ENCODE data around the gene ABCC1. TPM values are rescaled to one million over a fixed set of nuclear protein-coding genes. Genes with fewer than 3 reads are reported as not detected.
"Not testable (repeated sequence)": the region's sequence is repeated elsewhere in the genome, so short reads cannot be mapped to it uniquely, and the experiment has no call there.

Gene ABCC1
- total RNA-seq, 1 experiment from 2014 or later = 16.1 TPM

GRCh38 chr16:16161319-16161718, 211.9 kb downstream of the ABCC1 start:
- Histone ChIP-seq H3K4me2 (ENCODE audit: low read length) (no peak overlapping the region), H3K9me2 (replicated peaks; ENCODE audit: low read length) (no peaks in the 10 kb centered on the region), H2AFZ (ENCODE audit: low read length) (no peak overlapping the region), H3F3A (ENCODE audit: low read length, unreplicated experiment) (no peaks in the 10 kb centered on the region), H3K36me3 (ENCODE audit: low read depth, low read length) (no peaks in the 10 kb centered on the region), H3K9ac (ENCODE audit: low read length) (no peak overlapping the region), H3K27ac (ENCODE audit: low read length) (no peak overlapping the region), H3K4me1 (ENCODE audit: insufficient read depth, low read length) (no peaks in the 10 kb centered on the region), H3K79me2 (ENCODE audit: low read length) (no peaks in the 10 kb centered on the region), H3K4me3 (ENCODE audit: low read length) (no peak overlapping the region), H3K27me3 (ENCODE audit: low read length) (no peaks in the 10 kb centered on the region), H3K9me3 (ENCODE audit: low read length) (no peaks in the 10 kb centered on the region), H4K20me1 (ENCODE audit: low read length) (no peaks in the 10 kb centered on the region)
- ATAC-seq (no peak), DNase-seq (no peak)
- ChIA-PET POLR2A (ENCODE audit: unreplicated experiment) (no interaction called here), CTCF (no interaction called here)
- no peak for TF ChIP-seq EZH2phosphoT487 (IDR thresholded peaks at IDR 0.05; ENCODE audit: borderline replicate concordance, low read length)
- no peak for TF ChIP-seq CTCF (conservative IDR thresholded peaks at IDR 0.05; ENCODE audit: low read depth, low read length)
- no peak for TF ChIP-seq EZH2 (IDR thresholded peaks at IDR 0.05; ENCODE audit: low read length, unreplicated experiment)
- intact Hi-C loops (cut with micrococcal nuclease) = no loop called here
- BruUV-seq (replicated peaks) = no TSS peak

- H3K36me3 ChIP-seq (ENCODE audit: low read depth, low read length); intact Hi-C loops (cut with micrococcal nuclease); DNase-seq; POLR2A ChIA-PET (ENCODE audit: unreplicated experiment); H3K4me1 ChIP-seq (ENCODE audit: insufficient read depth, low read length); H4K20me1 ChIP-seq (ENCODE audit: low read length); H3K9ac ChIP-seq (ENCODE audit: low read length); H3K4me2 ChIP-seq (ENCODE audit: low read length); BruUV-seq (replicated peaks); ATAC-seq; H3K27ac ChIP-seq (ENCODE audit: low read length); H3K9me3 ChIP-seq (ENCODE audit: low read length); CTCF ChIA-PET; H3K27me3 ChIP-seq (ENCODE audit: low read length); H3F3A ChIP-seq (ENCODE audit: low read length, unreplicated experiment); H3K9me2 ChIP-seq (replicated peaks; ENCODE audit: low read length); H3K4me3 ChIP-seq (ENCODE audit: low read length); H3K79me2 ChIP-seq (ENCODE audit: low read length); H2AFZ ChIP-seq (ENCODE audit: low read length): not testable (repeated sequence)
These were observed 212.4 kb downstream of the ABCC1 start for GRCh38 chr16:16161840-16162239.

- Histone ChIP-seq H3K9me3 (ENCODE audit: low read length) (no peaks in the 10 kb centered on the region), H2AFZ (ENCODE audit: low read length) (no peak overlapping the region), H3K36me3 (ENCODE audit: low read depth, low read length) (no peaks in the 10 kb centered on the region), H3K4me3 (ENCODE audit: low read length) (no peak overlapping the region), H4K20me1 (ENCODE audit: low read length) (no peaks in the 10 kb centered on the region), H3K9me2 (replicated peaks; ENCODE audit: low read length) (no peaks in the 10 kb centered on the region), H3K79me2 (ENCODE audit: low read length) (no peaks in the 10 kb centered on the region), H3K27ac (ENCODE audit: low read length) (no peak overlapping the region), H3K4me1 (ENCODE audit: insufficient read depth, low read length) (no peaks in the 10 kb centered on the region), H3F3A (ENCODE audit: low read length, unreplicated experiment) (no peaks in the 10 kb centered on the region), H3K27me3 (ENCODE audit: low read length) (no peaks in the 10 kb centered on the region), H3K9ac (ENCODE audit: low read length) (no peak overlapping the region), H3K4me2 (ENCODE audit: low read length) (no peak overlapping the region)
- CTCF ChIA-PET = no interaction called here
- ATAC-seq = no peak
- no TSS peak for BruUV-seq (replicated peaks)
- DNase-seq = no peak
- TF ChIP-seq CTCF (conservative IDR thresholded peaks at IDR 0.05; ENCODE audit: low read depth, low read length) = no peak
- no peak for TF ChIP-seq EZH2 (IDR thresholded peaks at IDR 0.05; ENCODE audit: low read length, unreplicated experiment)
- no peak for TF ChIP-seq EZH2phosphoT487 (IDR thresholded peaks at IDR 0.05; ENCODE audit: borderline replicate concordance, low read length)
- POLR2A ChIA-PET (ENCODE audit: unreplicated experiment) = no interaction called here
- intact Hi-C loops (cut with micrococcal nuclease) = no loop called here
These were observed 213.2 kb downstream of the ABCC1 start for GRCh38 chr16:16162591-16162990.

Data from PC-3 (cell line).